ENCODE results near the gene CACNB3.

The CACNB3 gene

GRCh38 chr12:48777501-48778400, 40.5 kb upstream of the CACNB3 start:
- no peaks in the 10 kb centered on the region for H3K79me2 ChIP-seq (ENCODE audit: control insufficient read depth, low read length)
- no peak overlapping the region for H3K4me3 ChIP-seq (ENCODE audit: low read length)
- H3K4me1 ChIP-seq (ENCODE audit: control insufficient read depth, low read length) = peaks cover 6% of the 10 kb centered on the region; the same call in 1 of the 2 replicates
- H3K9me3 ChIP-seq (ENCODE audit: control insufficient read depth, insufficient read depth, low read length) = no peaks in the 10 kb centered on the region
- no peaks in the 10 kb centered on the region for H4K20me1 ChIP-seq (ENCODE audit: control insufficient read depth, insufficient read depth, low read depth, low read length)
- no peaks in the 10 kb centered on the region for H3F3A ChIP-seq (ENCODE audit: control insufficient read depth, insufficient read depth)
- no peak overlapping the region for H3K4me2 ChIP-seq (ENCODE audit: low read length)
- H3K9me2 ChIP-seq (replicated peaks; ENCODE audit: control insufficient read depth, low read length) = no peaks in the 10 kb centered on the region
- TF ChIP-seq EZH2phosphoT487 (IDR thresholded peaks at IDR 0.05; ENCODE audit: borderline replicate concordance, low read length) (no peak), CTCF (IDR thresholded peaks at IDR 0.05; ENCODE audit: low read depth, low read length, poor library complexity, severe bottlenecking) (no peak)
- H3K36me3 ChIP-seq (ENCODE audit: control insufficient read depth, low read length) = no peaks in the 10 kb centered on the region
- H3K27me3 ChIP-seq (ENCODE audit: control insufficient read depth, low read length) = no peaks in the 10 kb centered on the region
- no peak overlapping the region for H3K27ac ChIP-seq (ENCODE audit: low read depth, low read length)

GRCh38 chr12:48779869-48780268, 38.4 kb upstream of the CACNB3 start:
- Histone ChIP-seq H3K9me3 (ENCODE audit: control insufficient read depth, insufficient read depth, low read length) (no peaks in the 10 kb centered on the region), H3K4me2 (ENCODE audit: low read length) (no peak overlapping the region), H3K36me3 (ENCODE audit: control insufficient read depth, low read length) (no peaks in the 10 kb centered on the region), H3K27ac (ENCODE audit: low read depth, low read length) (no peak overlapping the region), H3K4me3 (ENCODE audit: low read length) (no peak overlapping the region), H3K79me2 (ENCODE audit: control insufficient read depth, low read length) (no peaks in the 10 kb centered on the region), H3K9me2 (replicated peaks; ENCODE audit: control insufficient read depth, low read length) (no peaks in the 10 kb centered on the region), H3K27me3 (ENCODE audit: control insufficient read depth, low read length) (no peaks in the 10 kb centered on the region), H3F3A (ENCODE audit: control insufficient read depth, insufficient read depth) (no peaks in the 10 kb centered on the region), H4K20me1 (ENCODE audit: control insufficient read depth, insufficient read depth, low read depth, low read length) (no peaks in the 10 kb centered on the region), H3K4me1 (ENCODE audit: control insufficient read depth, low read length) (peaks cover 6% of the 10 kb centered on the region; the same call in 1 of the 2 replicates)
- TF ChIP-seq EZH2phosphoT487 (IDR thresholded peaks at IDR 0.05; ENCODE audit: borderline replicate concordance, low read length) (no peak), CTCF (IDR thresholded peaks at IDR 0.05; ENCODE audit: low read depth, low read length, poor library complexity, severe bottlenecking) (no peak)

GRCh38 chr12:48780381-48781025, 37.8 kb upstream of the CACNB3 start:
- Histone ChIP-seq H4K20me1 (ENCODE audit: control insufficient read depth, insufficient read depth, low read depth, low read length) (no peaks in the 10 kb centered on the region), H3K9me3 (ENCODE audit: control insufficient read depth, insufficient read depth, low read length) (no peaks in the 10 kb centered on the region), H3K36me3 (ENCODE audit: control insufficient read depth, low read length) (no peaks in the 10 kb centered on the region), H3K27me3 (ENCODE audit: control insufficient read depth, low read length) (no peaks in the 10 kb centered on the region), H3F3A (ENCODE audit: control insufficient read depth, insufficient read depth) (no peaks in the 10 kb centered on the region), H3K4me1 (ENCODE audit: control insufficient read depth, low read length) (peaks cover 6% of the 10 kb centered on the region; the same call in 1 of the 2 replicates), H3K27ac (ENCODE audit: low read depth, low read length) (no peak overlapping the region), H3K9me2 (replicated peaks; ENCODE audit: control insufficient read depth, low read length) (no peaks in the 10 kb centered on the region), H3K4me2 (ENCODE audit: low read length) (no peak overlapping the region), H3K4me3 (ENCODE audit: low read length) (no peak overlapping the region), H3K79me2 (ENCODE audit: control insufficient read depth, low read length) (no peaks in the 10 kb centered on the region)
- TF ChIP-seq EZH2phosphoT487 (IDR thresholded peaks at IDR 0.05; ENCODE audit: borderline replicate concordance, low read length) (no peak), CTCF (IDR thresholded peaks at IDR 0.05; ENCODE audit: low read depth, low read length, poor library complexity, severe bottlenecking) (no peak)

Measured in DOHH2 (cell line).